A172 (cell line): ENCODE measurements around the gene MAPK10. TPM values are rescaled to one million over a fixed set of nuclear protein-coding genes. Genes with fewer than 3 reads are reported as not detected.
A peak's percentile ranks its signal among the peaks of the same experiment; 100 is the strongest.

ENCODE experiments used
- DNase-seq: peaks from one replicate; pipeline ENCODE4 v3.0.0-alpha.2; 2015; ENCODE audit warnings: low spot score
- total RNA-seq: library from RNA; depleted of rRNA; stranded (reverse); fragments of >200 nt; shearing (Covaris generic); gene quantifications from 2 replicates; pipeline ENCODE4 v1.2.3, GENCODE V29; 2014; rRNA removed

The MAPK10 gene
- 0.31 TPM in 1 of 2 replicates, not detected in the other for total RNA-seq

DNA sequence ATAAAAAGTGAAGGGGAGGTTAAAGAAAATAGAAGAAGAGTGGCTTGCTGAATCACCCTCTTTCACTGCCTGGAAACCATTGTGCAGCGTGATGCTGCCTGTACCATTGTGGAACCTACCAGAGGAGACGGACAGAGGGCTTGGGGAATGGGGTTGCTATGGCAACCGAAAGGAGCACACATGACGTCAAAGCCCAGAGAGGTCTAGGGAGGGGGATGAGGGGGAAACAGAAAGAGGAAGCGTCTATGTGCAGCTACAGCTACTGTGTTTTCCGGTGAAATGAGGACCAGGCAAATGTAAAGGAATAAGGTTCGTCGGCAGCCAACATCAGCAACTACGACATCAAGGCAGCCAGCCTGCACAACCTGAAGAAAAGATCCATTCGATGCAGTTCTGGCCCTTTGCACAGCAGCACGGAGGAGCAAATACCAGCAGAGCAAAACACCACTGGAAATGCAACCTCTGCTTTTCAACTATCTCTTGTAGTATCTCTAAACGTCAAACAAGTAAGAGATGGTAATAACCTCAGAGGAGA is at the start of gene MAPK10:
Gene MAPK10, minus strand, starts transcription at position 110 of the 535 bp plus-strand sequence.
- DNase-seq = peak; percentile 4

GRCh38 chr4:86403575-86403974 is 43.7 kb upstream of the MAPK10 start:
- no peak for DNase-seq

DNA sequence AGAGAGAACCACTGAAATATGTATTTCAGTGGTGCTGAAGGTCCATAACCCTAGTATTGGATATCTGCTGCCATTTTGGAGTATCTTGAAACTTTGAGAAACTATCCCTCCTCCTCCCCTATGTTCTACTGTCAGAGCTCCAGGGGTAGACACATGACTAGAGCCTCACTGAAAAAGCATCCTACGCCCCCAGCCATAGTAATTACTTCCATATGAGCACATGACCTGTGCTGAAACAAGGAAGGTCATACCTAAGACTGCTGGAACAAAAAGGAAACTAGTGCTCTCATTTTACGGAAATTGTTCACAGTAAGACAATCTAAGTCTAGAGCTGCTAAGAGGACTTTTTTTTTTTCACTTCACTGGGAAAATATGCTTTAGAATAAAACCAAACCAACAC is 42.0 kb upstream of the MAPK10 start:
- no peak for DNase-seq

DNA sequence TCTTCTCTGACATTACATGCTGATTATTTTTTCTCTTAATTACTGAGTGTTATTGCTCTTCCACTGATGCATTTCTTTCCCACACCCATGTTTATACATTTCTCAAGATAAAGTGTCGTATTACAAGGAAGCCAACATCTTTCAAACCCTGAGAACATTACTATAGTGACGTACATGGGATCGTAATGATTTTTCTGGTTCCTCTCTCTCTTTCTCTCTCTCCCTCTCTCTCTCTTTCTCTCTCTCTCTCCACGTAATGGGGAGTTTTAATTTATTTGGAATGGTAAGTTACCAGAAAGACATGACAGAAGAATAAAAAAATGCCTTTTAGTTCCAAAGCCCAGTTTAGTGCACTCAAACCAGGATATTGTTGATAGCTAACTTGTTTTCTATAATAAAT is 40.4 kb upstream of the MAPK10 start:
- no peak for DNase-seq

GRCh38 chr4:86398187-86398586 is 38.3 kb upstream of the MAPK10 start:
- no peak for DNase-seq

GRCh38 chr4:86393749-86394148 is 33.9 kb upstream of the MAPK10 start:
- DNase-seq = no peak

GRCh38 chr4:86389664-86390063 is 29.8 kb upstream of the MAPK10 start:
- no peak for DNase-seq

DNA sequence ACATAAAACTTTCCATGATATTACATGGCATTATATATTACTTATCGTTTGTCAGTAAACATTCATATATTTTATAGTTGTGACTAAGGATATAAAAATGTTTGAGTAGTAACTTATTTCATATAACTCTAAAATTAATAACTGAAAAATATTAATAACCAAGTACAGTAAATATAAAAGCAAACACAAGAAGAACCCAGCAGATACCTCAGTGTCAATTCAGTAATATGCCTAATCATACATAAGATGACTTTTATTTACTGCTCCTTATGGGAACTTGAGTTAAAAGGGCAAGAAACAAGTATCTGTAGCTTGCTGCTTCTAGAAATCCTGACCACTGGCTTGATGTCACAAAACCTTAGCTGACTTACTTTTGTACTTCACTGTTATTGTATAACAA is 28.4 kb upstream of the MAPK10 start:
- DNase-seq = no peak

- DNase-seq = no peak
Observed at GRCh38 chr4:86386817-86387415, 27.1 kb upstream of the MAPK10 start.

GRCh38 chr4:86386201-86386600 is 26.3 kb upstream of the MAPK10 start:
- no peak for DNase-seq

DNA sequence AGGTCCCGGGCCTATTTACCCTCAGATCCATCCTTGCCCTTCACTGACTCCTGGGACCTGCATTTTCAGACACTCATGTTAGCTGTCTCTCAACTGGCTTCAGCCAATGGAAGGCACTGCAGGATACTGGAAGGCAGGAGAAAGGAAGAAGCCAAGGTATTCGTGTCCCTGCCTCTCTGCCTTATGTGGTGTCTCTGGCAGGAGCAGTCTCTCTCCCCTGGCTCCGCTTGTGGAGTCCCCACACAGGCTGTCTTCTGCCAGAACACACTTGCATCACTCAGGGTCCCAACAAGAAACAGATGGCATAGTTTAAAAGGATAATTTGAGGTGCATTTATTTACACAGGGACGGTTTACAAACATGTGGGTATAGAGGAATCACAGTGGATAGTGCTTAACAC is 21.6 kb upstream of the MAPK10 start:
- DNase-seq = no peak

DNA sequence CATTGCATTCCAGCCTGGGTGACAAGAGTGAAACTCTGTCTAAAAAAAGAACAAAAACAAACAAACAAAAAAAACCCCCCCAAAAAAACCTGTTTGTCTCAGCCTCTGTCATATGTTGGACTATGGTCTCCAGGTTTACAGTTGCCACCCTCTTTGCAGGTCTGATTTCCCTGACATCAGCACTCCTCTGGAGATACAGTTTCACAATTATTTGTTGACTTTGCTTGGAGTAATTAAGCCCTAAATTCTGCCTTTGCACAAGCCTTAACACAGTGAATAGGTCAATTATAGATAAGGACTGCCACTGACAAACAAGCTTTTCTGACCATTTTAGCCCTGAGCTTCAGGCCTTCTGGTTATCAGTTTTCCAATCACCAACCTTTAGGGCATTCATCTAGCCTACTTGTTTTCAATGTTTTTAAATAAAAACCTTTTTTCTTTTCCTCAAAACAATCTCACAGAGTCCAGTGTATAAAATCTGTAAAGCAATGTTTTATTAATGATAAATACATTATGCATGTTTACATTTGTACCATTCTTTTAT is 20.4 kb upstream of the MAPK10 start:
- DNase-seq = no peak

GRCh38 chr4:86376850-86377249 is 17.0 kb upstream of the MAPK10 start:
- no peak for DNase-seq

- DNase-seq = no peak
Observed at GRCh38 chr4:86368433-86368832, 8.6 kb upstream of the MAPK10 start.

DNA sequence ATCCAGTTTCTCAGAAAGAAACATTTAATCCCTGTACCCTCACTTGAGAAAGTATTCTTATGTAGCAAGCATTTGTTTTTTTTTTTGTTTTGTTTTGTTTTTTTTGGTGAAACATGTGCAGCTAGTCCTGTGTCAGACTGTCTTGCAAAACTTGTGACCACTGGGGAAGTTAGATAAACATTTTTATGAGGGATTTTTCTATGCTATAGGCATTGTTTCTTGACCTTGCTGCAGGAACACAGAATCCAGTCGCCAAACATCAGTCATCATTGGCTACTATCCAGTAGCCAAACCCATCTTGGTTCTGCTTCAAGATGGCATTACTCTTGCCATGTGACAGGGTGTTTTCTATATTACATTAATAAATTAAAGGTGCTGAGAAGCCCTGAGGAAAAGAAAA is 7.7 kb upstream of the MAPK10 start:
- peak; percentile 7 for DNase-seq

GRCh38 chr4:86366920-86367319 is 7.1 kb upstream of the MAPK10 start:
- DNase-seq = no peak

DNA sequence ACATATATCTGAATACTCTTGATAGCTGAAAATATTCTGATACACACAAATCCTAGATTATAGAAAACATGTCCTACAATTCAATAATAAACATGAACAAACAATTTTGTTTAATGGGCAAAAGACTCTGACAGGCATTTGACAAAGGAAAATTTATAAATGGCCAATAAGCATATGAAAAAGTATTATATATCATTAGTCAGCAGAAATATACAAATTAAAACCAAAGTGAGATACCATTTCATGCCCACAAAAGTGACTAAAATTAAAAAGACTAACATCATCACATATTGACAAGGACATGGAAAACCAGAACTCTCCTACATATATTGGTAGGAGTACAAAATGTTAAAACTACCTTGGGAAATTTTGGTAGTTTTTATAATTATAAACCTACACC is 2.7 kb upstream of the MAPK10 start:
- no peak for DNase-seq

DNA sequence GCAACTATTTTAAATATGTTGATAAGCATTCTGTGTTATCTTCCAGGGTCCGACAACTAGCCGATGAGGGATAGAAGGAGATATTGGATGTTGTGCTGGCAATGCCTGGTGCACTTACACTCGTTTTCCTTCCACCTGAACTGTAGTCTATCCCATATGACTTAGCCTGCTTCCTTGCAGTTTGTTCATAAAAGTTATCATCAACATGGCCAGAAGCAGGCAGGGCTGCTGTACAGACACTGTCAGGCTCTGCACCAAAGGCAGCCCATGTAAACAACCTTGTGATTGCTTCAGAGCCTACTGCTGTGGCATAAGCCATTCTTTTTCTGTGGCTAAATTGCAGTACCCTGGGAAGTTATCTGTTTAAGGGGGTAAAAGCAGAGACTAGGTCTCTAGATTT is 1.6 kb downstream of the MAPK10 start:
- DNase-seq = no peak

- DNase-seq = no peak
Observed at GRCh38 chr4:86357608-86358007, 2.2 kb downstream of the MAPK10 start.

DNA sequence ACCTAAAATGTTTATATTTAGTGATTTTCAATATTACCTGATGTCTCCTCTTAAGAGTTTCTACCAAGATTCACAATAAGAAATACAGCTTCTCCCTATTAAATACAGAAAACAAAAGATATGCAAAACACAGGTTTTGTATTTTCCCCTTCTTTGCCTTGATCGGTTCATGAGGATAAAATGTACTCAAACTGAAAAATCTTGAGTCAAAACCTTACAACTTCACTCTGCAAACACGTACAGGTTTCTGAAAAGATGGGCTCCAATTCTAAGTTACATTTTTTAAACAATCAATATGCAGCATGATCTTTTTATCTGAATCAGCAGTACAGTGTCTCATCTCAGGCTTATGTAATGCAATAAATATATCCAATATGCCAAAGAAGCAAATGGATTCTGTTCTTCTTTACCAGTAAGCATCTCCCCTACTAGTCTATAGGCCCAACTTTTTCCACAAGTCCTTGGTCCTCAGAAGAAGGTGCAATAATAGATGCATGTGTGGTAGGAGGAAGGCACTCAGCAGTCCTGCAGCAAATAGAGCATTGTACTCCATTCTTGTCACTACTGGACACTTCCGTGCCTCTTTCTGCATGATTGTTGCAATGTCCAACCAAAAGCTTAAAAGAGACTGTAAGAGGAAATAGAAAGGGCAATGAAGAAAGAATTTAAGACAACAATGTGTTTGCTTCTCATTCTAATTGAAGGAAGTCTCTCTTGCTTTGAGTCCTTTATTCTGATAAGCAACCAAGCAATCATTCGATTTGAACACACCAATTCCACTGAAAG is 3.2 kb downstream of the MAPK10 start:
- DNase-seq = no peak

- no peak for DNase-seq
Observed at GRCh38 chr4:86354390-86354789, 5.5 kb downstream of the MAPK10 start.

DNA sequence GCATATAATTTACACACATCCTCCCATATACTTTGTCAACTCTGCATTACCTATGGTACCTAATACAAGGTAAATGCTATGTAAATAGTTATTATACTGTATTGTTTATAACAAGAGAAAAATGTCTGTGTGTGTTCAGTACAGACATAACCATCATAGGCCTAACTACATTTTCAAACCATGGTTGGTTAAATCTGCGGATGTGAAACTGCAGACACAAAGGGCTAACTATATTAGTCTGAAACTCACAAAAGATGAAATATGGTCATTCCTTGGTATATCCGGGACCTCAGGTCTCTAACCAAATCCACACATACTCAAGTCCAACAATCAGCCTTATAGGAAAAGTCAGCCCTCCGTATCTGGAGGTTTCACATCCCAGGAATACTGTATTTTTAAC is 13.5 kb downstream of the MAPK10 start:
- no peak for DNase-seq

DNA sequence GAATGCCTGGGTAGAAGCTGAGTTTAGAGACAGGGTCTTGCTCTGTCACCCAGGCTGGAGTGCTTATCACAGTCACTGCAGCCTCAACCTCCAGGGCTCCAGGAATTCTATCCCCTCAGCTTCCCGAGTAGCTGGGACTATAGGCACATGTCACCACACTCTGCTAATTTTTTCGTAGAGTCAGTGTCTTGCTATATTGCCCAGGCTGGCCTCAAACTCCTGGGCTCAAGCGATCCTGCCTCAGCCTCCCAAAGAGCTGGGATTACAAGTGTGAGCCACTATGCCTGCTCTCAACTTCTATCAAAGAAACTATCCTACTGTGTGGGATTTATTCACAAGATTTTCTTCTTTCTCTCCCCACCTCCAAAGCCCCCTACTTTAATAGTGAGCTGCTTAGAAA is 15.7 kb downstream of the MAPK10 start:
- DNase-seq = no peak
